Measurements from ENCODE around the gene DDX50.
"Not testable (repeated sequence)": the region's sequence is repeated elsewhere in the genome, so short reads cannot be mapped to it uniquely, and the experiment has no call there.

The DDX50 gene, protein sequence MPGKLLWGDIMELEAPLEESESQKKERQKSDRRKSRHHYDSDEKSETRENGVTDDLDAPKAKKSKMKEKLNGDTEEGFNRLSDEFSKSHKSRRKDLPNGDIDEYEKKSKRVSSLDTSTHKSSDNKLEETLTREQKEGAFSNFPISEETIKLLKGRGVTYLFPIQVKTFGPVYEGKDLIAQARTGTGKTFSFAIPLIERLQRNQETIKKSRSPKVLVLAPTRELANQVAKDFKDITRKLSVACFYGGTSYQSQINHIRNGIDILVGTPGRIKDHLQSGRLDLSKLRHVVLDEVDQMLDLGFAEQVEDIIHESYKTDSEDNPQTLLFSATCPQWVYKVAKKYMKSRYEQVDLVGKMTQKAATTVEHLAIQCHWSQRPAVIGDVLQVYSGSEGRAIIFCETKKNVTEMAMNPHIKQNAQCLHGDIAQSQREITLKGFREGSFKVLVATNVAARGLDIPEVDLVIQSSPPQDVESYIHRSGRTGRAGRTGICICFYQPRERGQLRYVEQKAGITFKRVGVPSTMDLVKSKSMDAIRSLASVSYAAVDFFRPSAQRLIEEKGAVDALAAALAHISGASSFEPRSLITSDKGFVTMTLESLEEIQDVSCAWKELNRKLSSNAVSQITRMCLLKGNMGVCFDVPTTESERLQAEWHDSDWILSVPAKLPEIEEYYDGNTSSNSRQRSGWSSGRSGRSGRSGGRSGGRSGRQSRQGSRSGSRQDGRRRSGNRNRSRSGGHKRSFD

DNA sequence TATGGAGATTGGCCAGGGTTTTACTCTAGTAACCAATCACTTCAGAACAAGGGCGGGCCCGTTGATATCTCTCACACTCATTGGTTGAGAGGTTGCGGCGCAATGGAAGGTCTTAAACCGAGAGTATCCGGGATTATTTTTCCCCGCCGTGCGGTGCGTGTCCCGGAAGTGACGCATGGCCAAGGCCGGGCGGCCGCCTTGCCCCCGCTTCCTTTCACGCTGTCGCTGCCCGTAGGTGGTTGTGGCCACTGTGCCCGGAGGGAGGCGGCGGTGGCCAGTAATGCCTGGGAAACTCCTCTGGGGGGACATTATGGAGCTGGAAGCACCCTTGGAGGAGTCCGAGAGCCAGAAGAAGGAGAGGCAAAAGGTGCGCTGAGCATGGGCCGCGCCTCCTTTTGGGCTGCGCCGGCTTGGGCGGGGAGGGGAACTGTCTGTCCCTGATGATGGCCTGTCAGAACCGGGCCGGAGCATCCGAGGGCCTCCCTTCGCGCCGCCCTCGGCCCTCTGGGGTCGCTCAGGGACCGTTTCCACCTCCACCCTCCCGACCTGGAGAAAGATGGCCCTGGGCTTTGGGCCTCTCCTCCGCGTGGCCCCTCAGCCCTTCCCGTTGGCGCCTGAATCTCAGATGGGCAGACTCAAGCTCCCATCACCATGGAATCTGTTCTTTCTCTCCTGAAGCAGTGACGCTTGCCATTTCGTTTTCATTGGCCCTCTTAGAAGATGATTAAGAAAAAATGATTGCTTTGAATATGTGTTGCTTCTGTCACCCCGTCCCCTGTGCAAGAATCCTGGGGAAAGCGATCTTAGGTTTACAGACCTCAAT, at the start of gene DDX50:
DDX50 (plus strand) TSS at position 211 of the 823 bp plus-strand sequence; CDS start at position 281, 70 bp downstream.
- DNase-seq (ENCODE audit: low read depth, low spot score): peak; percentile 96
- Histone ChIP-seq H3K27me3 (ENCODE audit: insufficient read depth, insufficient read length) (no peaks in the 10 kb centered on the region), H3K9me3 (ENCODE audit: insufficient read depth, low read length) (no peaks in the 10 kb centered on the region), H3K4me3 (ENCODE audit: insufficient read length, low read depth) (peak within 1 kb of the TSS; percentile 82), H3K9ac (ENCODE audit: insufficient read length, low read depth) (peak within 1 kb of the TSS; percentile 86), H3K4me1 (ENCODE audit: insufficient read depth, insufficient read length) (no peaks in the 10 kb centered on the region), H3K36me3 (ENCODE audit: insufficient read depth, insufficient read length, low read length) (peaks cover 8% of the 10 kb centered on the region)
- no peak for TF ChIP-seq SUZ12 (IDR thresholded peaks at IDR 0.05; ENCODE audit: extremely low read depth, insufficient read depth, insufficient read length)
- no peak for TF ChIP-seq YY1 (IDR thresholded peaks at IDR 0.05; ENCODE audit: insufficient read depth, insufficient read length)
- TF ChIP-seq ZNF274 (IDR thresholded peaks at IDR 0.05; ENCODE audit: low read depth, low read length): no peak

- TF ChIP-seq YY1 (IDR thresholded peaks at IDR 0.05; ENCODE audit: insufficient read depth, insufficient read length) (no peak), ZNF274 (IDR thresholded peaks at IDR 0.05; ENCODE audit: low read depth, low read length) (no peak), SUZ12 (IDR thresholded peaks at IDR 0.05; ENCODE audit: extremely low read depth, insufficient read depth, insufficient read length) (no peak)
- H3K4me1 ChIP-seq (ENCODE audit: insufficient read depth, insufficient read length): no peaks in the 10 kb centered on the region
- peaks cover 19% of the 10 kb centered on the region for H3K9me3 ChIP-seq (ENCODE audit: insufficient read depth, low read length)
- H3K36me3 ChIP-seq (ENCODE audit: insufficient read depth, insufficient read length, low read length): no peaks in the 10 kb centered on the region
- no peak overlapping the region for H3K4me3 ChIP-seq (ENCODE audit: insufficient read length, low read depth)
- H3K27me3 ChIP-seq (ENCODE audit: insufficient read depth, insufficient read length): no peaks in the 10 kb centered on the region
- no peak overlapping the region for H3K9ac ChIP-seq (ENCODE audit: insufficient read length, low read depth)
- DNase-seq (ENCODE audit: low read depth, low spot score): no peak
Measured at GRCh38 chr10:68856352-68856751, 44.8 kb upstream of the DDX50 start.

- H3K27me3 ChIP-seq (ENCODE audit: insufficient read depth, insufficient read length): no peaks in the 10 kb centered on the region
- TF ChIP-seq SUZ12 (IDR thresholded peaks at IDR 0.05; ENCODE audit: extremely low read depth, insufficient read depth, insufficient read length) (no peak), ZNF274 (IDR thresholded peaks at IDR 0.05; ENCODE audit: low read depth, low read length) (no peak), YY1 (IDR thresholded peaks at IDR 0.05; ENCODE audit: insufficient read depth, insufficient read length) (no peak)
- DNase-seq (ENCODE audit: low read depth, low spot score): no peak
- H3K9ac ChIP-seq (ENCODE audit: insufficient read length, low read depth): no peak overlapping the region
- H3K4me3 ChIP-seq (ENCODE audit: insufficient read length, low read depth): no peak overlapping the region
- H3K9me3 ChIP-seq (ENCODE audit: insufficient read depth, low read length): peaks cover 25% of the 10 kb centered on the region
- no peaks in the 10 kb centered on the region for H3K4me1 ChIP-seq (ENCODE audit: insufficient read depth, insufficient read length)
- H3K36me3 ChIP-seq (ENCODE audit: insufficient read depth, insufficient read length, low read length): no peaks in the 10 kb centered on the region
Measured at GRCh38 chr10:68857005-68857404, 44.1 kb upstream of the DDX50 start.

- Histone ChIP-seq H3K9ac (ENCODE audit: insufficient read length, low read depth) (no peak overlapping the region), H3K36me3 (ENCODE audit: insufficient read depth, insufficient read length, low read length) (no peaks in the 10 kb centered on the region), H3K4me1 (ENCODE audit: insufficient read depth, insufficient read length) (no peaks in the 10 kb centered on the region), H3K4me3 (ENCODE audit: insufficient read length, low read depth) (no peak overlapping the region), H3K9me3 (ENCODE audit: insufficient read depth, low read length) (peaks cover 27% of the 10 kb centered on the region), H3K27me3 (ENCODE audit: insufficient read depth, insufficient read length) (no peaks in the 10 kb centered on the region)
- no peak for DNase-seq (ENCODE audit: low read depth, low spot score)
- TF ChIP-seq SUZ12 (IDR thresholded peaks at IDR 0.05; ENCODE audit: extremely low read depth, insufficient read depth, insufficient read length): no peak
- TF ChIP-seq YY1 (IDR thresholded peaks at IDR 0.05; ENCODE audit: insufficient read depth, insufficient read length): no peak
- no peak for TF ChIP-seq ZNF274 (IDR thresholded peaks at IDR 0.05; ENCODE audit: low read depth, low read length)
Measured at GRCh38 chr10:68861253-68861652, 39.9 kb upstream of the DDX50 start.

- H3K27me3 ChIP-seq (ENCODE audit: insufficient read depth, insufficient read length): no peaks in the 10 kb centered on the region
- H3K4me1 ChIP-seq (ENCODE audit: insufficient read depth, insufficient read length): no peaks in the 10 kb centered on the region
- TF ChIP-seq SUZ12 (IDR thresholded peaks at IDR 0.05; ENCODE audit: extremely low read depth, insufficient read depth, insufficient read length) (no peak), ZNF274 (IDR thresholded peaks at IDR 0.05; ENCODE audit: low read depth, low read length) (no peak), YY1 (IDR thresholded peaks at IDR 0.05; ENCODE audit: insufficient read depth, insufficient read length) (no peak)
- no peak overlapping the region for H3K9ac ChIP-seq (ENCODE audit: insufficient read length, low read depth)
- no peaks in the 10 kb centered on the region for H3K36me3 ChIP-seq (ENCODE audit: insufficient read depth, insufficient read length, low read length)
- peaks cover 47% of the 10 kb centered on the region for H3K9me3 ChIP-seq (ENCODE audit: insufficient read depth, low read length)
- no peak overlapping the region for H3K4me3 ChIP-seq (ENCODE audit: insufficient read length, low read depth)
- DNase-seq (ENCODE audit: low read depth, low spot score): no peak
Measured at GRCh38 chr10:68864611-68865010, 36.5 kb upstream of the DDX50 start.

GRCh38 chr10:68868173-68868572, 32.9 kb upstream of the DDX50 start:
- H3K4me1 ChIP-seq (ENCODE audit: insufficient read depth, insufficient read length); H3K9ac ChIP-seq (ENCODE audit: insufficient read length, low read depth); H3K36me3 ChIP-seq (ENCODE audit: insufficient read depth, insufficient read length, low read length); H3K4me3 ChIP-seq (ENCODE audit: insufficient read length, low read depth); H3K27me3 ChIP-seq (ENCODE audit: insufficient read depth, insufficient read length); DNase-seq (ENCODE audit: low read depth, low spot score): not testable (repeated sequence)
- peaks cover 21% of the 10 kb centered on the region for H3K9me3 ChIP-seq (ENCODE audit: insufficient read depth, low read length)

- DNase-seq (ENCODE audit: low read depth, low spot score): no peak
- Histone ChIP-seq H3K9ac (ENCODE audit: insufficient read length, low read depth) (no peak overlapping the region), H3K27me3 (ENCODE audit: insufficient read depth, insufficient read length) (no peaks in the 10 kb centered on the region), H3K9me3 (ENCODE audit: insufficient read depth, low read length) (peaks cover 21% of the 10 kb centered on the region), H3K4me1 (ENCODE audit: insufficient read depth, insufficient read length) (no peaks in the 10 kb centered on the region), H3K36me3 (ENCODE audit: insufficient read depth, insufficient read length, low read length) (no peaks in the 10 kb centered on the region), H3K4me3 (ENCODE audit: insufficient read length, low read depth) (no peak overlapping the region)
- TF ChIP-seq ZNF274 (IDR thresholded peaks at IDR 0.05; ENCODE audit: low read depth, low read length) (no peak), YY1 (IDR thresholded peaks at IDR 0.05; ENCODE audit: insufficient read depth, insufficient read length) (no peak)
Measured at GRCh38 chr10:68869623-68870022, 31.5 kb upstream of the DDX50 start.

All from NT2/D1 (cell line).